Progenitor cell of endocrine pancreas (in vitro differentiated cells): Measurements from ENCODE around the gene PC. TPM values are rescaled to one million over a fixed set of nuclear protein-coding genes. Genes with fewer than 3 reads are reported as not detected.

Experiments used
- DNase-seq: peaks from one replicate; pipeline ENCODE4 v3.0.0; 2021; ENCODE audit warnings: low spot score; ENCODE audit not compliant: unreplicated experiment
- H3K27ac Mint-ChIP-seq: 2 replicates; pipeline ENCODE4 v1.8.0; 2021; ENCODE audit warnings: mild to moderate bottlenecking, moderate library complexity, mixed read lengths
- H3K27me3 Mint-ChIP-seq: 2 replicates; pipeline ENCODE4 v1.8.0; 2021; ENCODE audit warnings: mixed read lengths
- H3K36me3 Mint-ChIP-seq: 2 replicates; pipeline ENCODE4 v1.8.0; 2022; ENCODE audit warnings: mixed read lengths; ENCODE audit not compliant: insufficient read depth
- H3K4me1 Mint-ChIP-seq: 2 replicates; pipeline ENCODE4 v1.8.0; 2021; ENCODE audit warnings: low read depth, mixed read lengths
- H3K4me3 Mint-ChIP-seq: 2 replicates; pipeline ENCODE4 v1.8.0; 2021; ENCODE audit warnings: low read depth, mild to moderate bottlenecking, moderate library complexity, mixed read lengths
- H3K9me3 Mint-ChIP-seq: 2 replicates; pipeline ENCODE4 v1.8.0; 2021; ENCODE audit warnings: low read depth, mixed read lengths
- CTCF ChIP-seq: fragments of 200-600 bp; sonication (generic); IDR thresholded peaks from one replicate; pipeline ENCODE4 v1.5.0; 2021; ENCODE audit warnings: antibody characterized with exemption, mild to moderate bottlenecking; ENCODE audit not compliant: unreplicated experiment
- total RNA-seq: library from RNA; stranded (reverse); gene quantifications from 2 replicates; pipeline ENCODE4 v1.2.1, GENCODE V29; 2021

Gene PC
- total RNA-seq, 1 donor from 2014 or later = 25.0 TPM

- no peak for DNase-seq
- H3K4me1 Mint-ChIP-seq = no peaks in the 10 kb centered on the region
- H3K27me3 Mint-ChIP-seq = no peaks in the 10 kb centered on the region
- H3K9me3 Mint-ChIP-seq = no peaks in the 10 kb centered on the region
- peaks cover 4% of the 10 kb centered on the region for H3K36me3 Mint-ChIP-seq
- H3K27ac Mint-ChIP-seq = peak overlapping the region; percentile 24
- H3K4me3 Mint-ChIP-seq = no peak overlapping the region
- TF ChIP-seq CTCF = no peak
Observed at GRCh38 chr11:66818231-66818955, 139.8 kb downstream of the PC start.

- no peaks in the 10 kb centered on the region for H3K9me3 Mint-ChIP-seq
- no peak overlapping the region for H3K27ac Mint-ChIP-seq
- DNase-seq = no peak
- no peak overlapping the region for H3K4me3 Mint-ChIP-seq
- no peaks in the 10 kb centered on the region for H3K27me3 Mint-ChIP-seq
- TF ChIP-seq CTCF = no peak
- H3K4me1 Mint-ChIP-seq = no peaks in the 10 kb centered on the region
- H3K36me3 Mint-ChIP-seq = peaks cover 4% of the 10 kb centered on the region
Observed at GRCh38 chr11:66815646-66816045, 142.5 kb downstream of the PC start.

DNA sequence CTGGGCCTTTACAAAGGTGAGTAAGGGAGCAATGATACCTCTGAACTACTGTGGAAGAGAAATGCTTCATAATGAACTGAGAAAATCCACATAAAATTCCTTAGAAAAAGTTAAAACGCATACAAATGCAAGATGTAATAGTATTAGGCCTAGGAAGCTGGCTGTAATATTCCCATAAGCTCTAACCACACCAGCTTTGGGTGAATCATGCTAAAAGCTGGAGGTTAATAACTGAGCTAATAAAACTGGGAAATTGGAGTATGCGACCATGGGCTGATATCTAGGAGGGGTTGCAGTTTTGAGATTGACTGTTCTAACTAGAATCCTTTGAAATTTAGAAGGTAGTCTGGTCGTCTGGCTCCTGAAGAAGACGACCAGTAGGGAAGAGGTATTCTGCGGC lies 143.5 kb downstream of the PC start:
- no peak overlapping the region for H3K27ac Mint-ChIP-seq
- no peaks in the 10 kb centered on the region for H3K27me3 Mint-ChIP-seq
- peaks cover 4% of the 10 kb centered on the region for H3K36me3 Mint-ChIP-seq
- DNase-seq = no peak
- no peak for TF ChIP-seq CTCF
- no peaks in the 10 kb centered on the region for H3K9me3 Mint-ChIP-seq
- no peaks in the 10 kb centered on the region for H3K4me1 Mint-ChIP-seq
- H3K4me3 Mint-ChIP-seq = no peak overlapping the region

DNA sequence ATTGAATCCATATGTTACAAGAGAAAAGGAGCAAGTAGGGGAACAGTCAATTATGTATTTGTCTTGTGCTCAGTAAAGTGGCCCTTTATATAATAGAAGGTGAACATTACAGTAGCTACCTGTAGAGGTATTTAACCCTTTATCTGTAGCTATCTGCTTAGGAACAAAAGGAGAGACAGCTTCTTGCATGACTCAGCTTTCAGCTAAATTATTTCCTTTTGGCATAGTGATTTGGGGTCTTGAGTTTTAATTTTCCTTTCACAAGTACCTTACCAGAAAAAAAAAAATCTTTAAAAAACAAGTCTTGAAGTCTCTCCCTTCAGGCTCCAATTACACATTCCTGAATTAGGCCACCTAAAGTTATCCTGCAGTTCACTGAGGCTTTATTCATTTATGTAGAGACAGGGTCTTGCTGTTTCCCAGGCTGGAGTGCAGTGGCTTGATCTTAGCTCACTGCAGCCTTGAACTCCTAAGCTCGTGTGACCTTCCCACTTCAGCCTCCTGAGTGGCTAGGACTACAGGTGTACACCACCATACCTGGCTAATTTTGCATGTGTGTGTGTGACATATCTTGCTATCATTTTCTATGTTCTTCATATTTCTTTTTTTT lies 147.5 kb downstream of the PC start:
- no peak for TF ChIP-seq CTCF
- H3K36me3 Mint-ChIP-seq = peaks cover 12% of the 10 kb centered on the region
- no peak overlapping the region for H3K27ac Mint-ChIP-seq
- no peaks in the 10 kb centered on the region for H3K4me1 Mint-ChIP-seq
- no peaks in the 10 kb centered on the region for H3K9me3 Mint-ChIP-seq
- no peak for DNase-seq
- no peak overlapping the region for H3K4me3 Mint-ChIP-seq
- no peaks in the 10 kb centered on the region for H3K27me3 Mint-ChIP-seq

- peaks cover 12% of the 10 kb centered on the region for H3K36me3 Mint-ChIP-seq
- H3K4me1 Mint-ChIP-seq = no peaks in the 10 kb centered on the region
- H3K9me3 Mint-ChIP-seq = no peaks in the 10 kb centered on the region
- H3K27me3 Mint-ChIP-seq = no peaks in the 10 kb centered on the region
- no peak overlapping the region for H3K4me3 Mint-ChIP-seq
- no peak for TF ChIP-seq CTCF
- H3K27ac Mint-ChIP-seq = no peak overlapping the region
- no peak for DNase-seq
Observed at GRCh38 chr11:66809592-66809991, 148.6 kb downstream of the PC start.
